GM21515 (cell line): ENCODE measurements around the gene TLR5.

ENCODE experiments used
- ATAC-seq: cut with Tn5 transposase; IDR thresholded peaks from one replicate; pipeline ENCODE4 v1.9.1; 2021; ENCODE audit not compliant: unreplicated experiment

Gene TLR5

GRCh38 chr1:223074445-223075300 is 68.4 kb downstream of the TLR5 start:
- ATAC-seq: no peak

GRCh38 chr1:223068900-223069665 is 74.0 kb downstream of the TLR5 start:
- ATAC-seq: no peak

- ATAC-seq: no peak
These were observed 75.1 kb downstream of the TLR5 start for GRCh38 chr1:223067914-223068313.

- ATAC-seq: no peak
These were observed 76.6 kb downstream of the TLR5 start for GRCh38 chr1:223066415-223066814.

- no peak for ATAC-seq
These were observed 80.9 kb downstream of the TLR5 start for GRCh38 chr1:223062177-223062576.

GRCh38 chr1:223059526-223059925 is 83.5 kb downstream of the TLR5 start:
- ATAC-seq: no peak
